Peyer's patch (tissue), 4 donors: Measurements from ENCODE around the gene BUB1B. TPM values are rescaled to one million over a fixed set of nuclear protein-coding genes. Genes with fewer than 3 reads are reported as not detected.
"Not testable (repeated sequence)": the region's sequence is repeated elsewhere in the genome, so short reads cannot be mapped to it uniquely, and the experiment has no call there.

Experiments
- DNase-seq, 3 donors: peaks; one replicate each; pipeline ENCODE4 v3.0.0-alpha.2; 2017 to 2019
- H3K27ac ChIP-seq, 4 donors: fragments of 200-600 bp; sonication (generic); one replicate each; pipeline ENCODE4 v1.5.1; 2016 to 2019
- H3K27me3 ChIP-seq, 2 donors: fragments of 200-600 bp; sonication (generic); one replicate each; pipeline ENCODE4 v1.5.1; 2019
- H3K36me3 ChIP-seq, 3 donors: fragments of 200-600 bp; sonication (generic); one replicate each; pipeline ENCODE4 v1.5.1; 2016 to 2019
- H3K4me1 ChIP-seq, 4 donors: fragments of 200-600 bp; sonication (generic); one replicate each; pipeline ENCODE4 v1.5.1; 2016 to 2019
- H3K4me3 ChIP-seq, 4 donors: fragments of 200-600 bp; sonication (generic); 1 replicate in 3 of 4; 2 replicates in 1 of 4; pipeline ENCODE4 v1.5.1; 2016 to 2019; ENCODE audit warnings: mild to moderate bottlenecking in 1 of 4
- H3K9me3 ChIP-seq, 4 donors: fragments of 200-600 bp; sonication (generic); one replicate each; pipeline ENCODE4 v1.5.1; 2016 to 2019; ENCODE audit warnings: mild to moderate bottlenecking in 1 of 4
- POLR2A ChIP-seq, 2 donors: fragments of 450-650 bp; IDR thresholded peaks; one replicate each; pipeline ENCODE4 v1.5.1; 2017; ENCODE audit warnings: antibody characterized with exemption in 2 of 2, mild to moderate bottlenecking in 2 of 2, moderate library complexity in 2 of 2
- total RNA-seq, 4 donors: library from RNA; depleted of rRNA; stranded (reverse); fragments of >200 nt; gene quantifications; one replicate each; pipeline ENCODE4 v1.1.0, GENCODE V29; 2016
- TF ChIP-seq, protein P1 (sequence below), 6 experiments: fragments of 450-650 bp in 4 of 6; fragments of 200-600 bp in 2 of 6; sonication (generic) in 1 of 6; IDR thresholded peaks; one replicate each; pipeline ENCODE4 v1.5.1; 2017 to 2019; ENCODE audit warnings: antibody characterized with exemption in 6 of 6, mild to moderate bottlenecking in 3 of 6, moderate library complexity in 1 of 6

The BUB1B gene
- total RNA-seq, 4 donors from 2014 or later, result 10.6 to 120 (median 13.3) TPM

GRCh38 chr15:40136470-40137302 is 24.2 kb upstream of the BUB1B start:
- no peak for DNase-seq
- Histone ChIP-seq H3K27me3 (no peaks in the 10 kb centered on the region), H3K4me3 (no peak overlapping the region), H3K9me3 (no peaks in the 10 kb centered on the region), H3K27ac (no peak overlapping the region), H3K36me3 (no peaks in the 10 kb centered on the region), H3K4me1 (no peaks in the 10 kb centered on the region)
- TF ChIP-seq POLR2A (IDR thresholded peaks at IDR 0.05), result no peak
- TF ChIP-seq, protein P1, sequence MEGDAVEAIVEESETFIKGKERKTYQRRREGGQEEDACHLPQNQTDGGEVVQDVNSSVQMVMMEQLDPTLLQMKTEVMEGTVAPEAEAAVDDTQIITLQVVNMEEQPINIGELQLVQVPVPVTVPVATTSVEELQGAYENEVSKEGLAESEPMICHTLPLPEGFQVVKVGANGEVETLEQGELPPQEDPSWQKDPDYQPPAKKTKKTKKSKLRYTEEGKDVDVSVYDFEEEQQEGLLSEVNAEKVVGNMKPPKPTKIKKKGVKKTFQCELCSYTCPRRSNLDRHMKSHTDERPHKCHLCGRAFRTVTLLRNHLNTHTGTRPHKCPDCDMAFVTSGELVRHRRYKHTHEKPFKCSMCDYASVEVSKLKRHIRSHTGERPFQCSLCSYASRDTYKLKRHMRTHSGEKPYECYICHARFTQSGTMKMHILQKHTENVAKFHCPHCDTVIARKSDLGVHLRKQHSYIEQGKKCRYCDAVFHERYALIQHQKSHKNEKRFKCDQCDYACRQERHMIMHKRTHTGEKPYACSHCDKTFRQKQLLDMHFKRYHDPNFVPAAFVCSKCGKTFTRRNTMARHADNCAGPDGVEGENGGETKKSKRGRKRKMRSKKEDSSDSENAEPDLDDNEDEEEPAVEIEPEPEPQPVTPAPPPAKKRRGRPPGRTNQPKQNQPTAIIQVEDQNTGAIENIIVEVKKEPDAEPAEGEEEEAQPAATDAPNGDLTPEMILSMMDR (IDR thresholded peaks at IDR 0.05), result no peak

GRCh38 chr15:40137303-40138200 is 23.3 kb upstream of the BUB1B start:
- no peaks in the 10 kb centered on the region for H3K36me3 ChIP-seq
- no peak for TF ChIP-seq POLR2A (IDR thresholded peaks at IDR 0.05)
- TF ChIP-seq, protein P1 (IDR thresholded peaks at IDR 0.05), result no peak
- H3K27me3 ChIP-seq, result no peaks in the 10 kb centered on the region
- no peak overlapping the region for H3K4me3 ChIP-seq
- H3K27ac ChIP-seq, result no peak overlapping the region
- H3K9me3 ChIP-seq, result no peaks in the 10 kb centered on the region
- DNase-seq, result no peak
- no peaks in the 10 kb centered on the region for H3K4me1 ChIP-seq

GRCh38 chr15:40138201-40138570 is 22.7 kb upstream of the BUB1B start:
- H3K27ac ChIP-seq, H3K36me3 ChIP-seq, H3K4me1 ChIP-seq, H3K27me3 ChIP-seq, DNase-seq, H3K9me3 ChIP-seq, H3K4me3 ChIP-seq: not testable (repeated sequence)

DNA sequence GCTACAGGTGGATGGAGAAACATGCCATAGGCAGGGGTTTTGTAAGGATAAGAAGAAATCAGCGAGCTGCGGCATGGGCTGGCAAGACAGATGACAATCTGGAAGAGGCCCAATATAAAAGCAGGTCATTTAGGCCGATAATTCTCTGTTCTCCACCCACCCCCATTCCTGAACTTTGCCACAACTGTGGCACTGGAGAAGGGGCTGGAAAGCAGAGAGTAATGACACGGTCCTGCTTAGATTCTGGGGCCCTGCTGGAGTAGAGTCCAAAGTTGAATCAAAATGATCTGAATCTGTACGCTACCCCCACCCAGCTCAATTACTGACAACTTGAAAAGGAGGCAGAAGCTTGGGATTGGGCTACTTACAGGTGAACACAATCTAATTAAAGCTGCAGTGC is 18.4 kb upstream of the BUB1B start:
- H3K4me1 ChIP-seq, result no peaks in the 10 kb centered on the region
- DNase-seq, result no peak
- no peaks in the 10 kb centered on the region for H3K27me3 ChIP-seq

DNA sequence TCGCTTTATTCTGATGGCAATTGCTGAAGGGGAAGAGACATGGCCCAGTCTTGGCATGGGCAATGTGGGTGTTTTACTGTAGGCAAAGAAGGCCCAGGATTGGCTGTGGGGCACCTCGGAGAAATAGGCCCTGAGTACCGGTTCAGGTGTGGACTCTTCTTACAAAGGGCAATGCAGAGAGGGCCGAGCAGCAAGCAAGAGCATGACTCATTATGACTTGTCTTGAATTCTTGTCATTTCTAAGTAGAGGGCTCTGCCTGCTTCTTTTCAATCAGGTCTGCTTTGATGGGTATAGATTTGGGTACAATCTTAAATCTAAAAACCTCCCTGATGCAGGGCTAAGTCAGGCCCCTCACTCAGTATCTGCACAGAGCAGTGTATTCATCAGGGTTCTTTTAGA is 14.8 kb upstream of the BUB1B start:
- no peak overlapping the region for H3K27ac ChIP-seq
- no peaks in the 10 kb centered on the region for H3K9me3 ChIP-seq
- no peaks in the 10 kb centered on the region for H3K4me1 ChIP-seq
- H3K4me3 ChIP-seq, result no peak overlapping the region
- H3K36me3 ChIP-seq, result no peaks in the 10 kb centered on the region
- no peaks in the 10 kb centered on the region for H3K27me3 ChIP-seq
- no peak for DNase-seq
- TF ChIP-seq, protein P1 (IDR thresholded peaks at IDR 0.05), result no peak
- no peak for TF ChIP-seq POLR2A (IDR thresholded peaks at IDR 0.05)

More for the DNA sequence above, 18.4 kb upstream of the BUB1B start:
- no peak overlapping the region for H3K4me3 ChIP-seq
- no peaks in the 10 kb centered on the region for H3K9me3 ChIP-seq
- TF ChIP-seq POLR2A (IDR thresholded peaks at IDR 0.05), result no peak
- TF ChIP-seq, protein P1 (IDR thresholded peaks at IDR 0.05), result no peak
- H3K27ac ChIP-seq, result no peak overlapping the region
- no peaks in the 10 kb centered on the region for H3K36me3 ChIP-seq

DNA sequence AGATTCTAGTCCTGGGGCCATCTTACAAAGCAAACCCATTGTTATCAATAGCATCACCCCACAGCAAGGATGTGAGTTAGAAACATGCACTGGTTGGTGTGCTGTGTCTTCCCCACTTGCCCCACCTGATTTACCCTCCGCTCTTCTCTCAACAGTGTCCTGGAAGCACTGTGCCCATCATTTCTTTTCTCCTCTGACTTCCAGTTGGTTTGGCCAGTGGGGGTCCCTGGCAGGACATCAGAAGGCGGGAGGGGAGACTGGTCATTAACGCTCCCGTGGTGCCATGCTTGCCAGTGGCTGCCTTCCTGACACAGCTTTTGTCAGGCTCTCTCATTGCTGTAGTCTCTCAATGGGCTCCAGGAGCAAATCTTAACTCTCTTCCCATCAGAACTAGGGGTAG is 11.5 kb upstream of the BUB1B start:
- Histone ChIP-seq H3K27me3 (no peaks in the 10 kb centered on the region), H3K36me3 (no peaks in the 10 kb centered on the region), H3K27ac (no peak overlapping the region), H3K4me3 (no peak overlapping the region), H3K4me1 (no peaks in the 10 kb centered on the region), H3K9me3 (no peaks in the 10 kb centered on the region)
- no peak for TF ChIP-seq POLR2A (IDR thresholded peaks at IDR 0.05)
- TF ChIP-seq, protein P1 (IDR thresholded peaks at IDR 0.05), result no peak
- no peak for DNase-seq
